ENCODE measurements around the gene COG8. TPM values are rescaled to one million over a fixed set of nuclear protein-coding genes. Genes with fewer than 3 reads are reported as not detected.

COG8 gene
- total and polyA plus RNA-seq, 9 of the 15 experiments (the other 6 are each of a cell fraction or from before 2014, with no cell fraction given), result 3.7 to 42.6 (median 30.1) TPM

- TF ChIP-seq ZNF407 (IDR thresholded peaks at IDR 0.05; ENCODE audit: low read depth), result no peak
- no peak for TF ChIP-seq TRIM28 (IDR thresholded peaks at IDR 0.05)
- no peak for TF ChIP-seq ZFP91 (CRISPR knock-in tag; IDR thresholded peaks at IDR 0.05)
These were observed 39.4 kb upstream of the COG8 start (continued) for GRCh38 chr16:69378760-69379159.

All from K562 (cell line).